MM.1S (cell line): Measurements from ENCODE around the gene ATG3.
"Not testable (repeated sequence)": the region's sequence is repeated elsewhere in the genome, so short reads cannot be mapped to it uniquely, and the experiment has no call there.

Experiments
- DNase-seq: peaks from one replicate; pipeline ENCODE4 v3.0.0-alpha.2; 2015
- H2AFZ ChIP-seq: fragments of 300-600 bp; sonication (generic); 2 replicates; pipeline ENCODE4 v1.6.0; 2016; ENCODE audit warnings: antibody characterized with exemption, low read length
- H3F3A ChIP-seq: fragments of 300-600 bp; sonication (generic); 2 replicates; pipeline ENCODE4 v1.6.1; 2016; ENCODE audit warnings: mild to moderate bottlenecking, antibody characterized with exemption, low read length, moderate library complexity, mixed read lengths; ENCODE audit not compliant: insufficient read depth
- H3K27ac ChIP-seq: fragments of 300-600 bp; sonication (generic); 2 replicates; pipeline ENCODE4 v1.5.1; 2016; ENCODE audit warnings: mild to moderate bottlenecking, low read length
- H3K27me3 ChIP-seq: fragments of 300-600 bp; sonication (generic); replicated peaks from 2 replicates; pipeline ENCODE4 v1.6.0; 2016; ENCODE audit warnings: low read length; ENCODE audit not compliant: insufficient read depth
- H3K36me3 ChIP-seq: fragments of 300-600 bp; sonication (generic); replicated peaks from 2 replicates; pipeline ENCODE4 v1.6.1; 2016; ENCODE audit warnings: mild to moderate bottlenecking, low read length, mixed read lengths; ENCODE audit not compliant: insufficient read depth
- H3K4me1 ChIP-seq: fragments of 300-600 bp; sonication (generic); 2 replicates; pipeline ENCODE4 v1.6.1; 2016; ENCODE audit warnings: low read length, mixed read lengths
- H3K4me2 ChIP-seq: fragments of 300-600 bp; sonication (generic); 2 replicates; pipeline ENCODE4 v1.6.0; 2016; ENCODE audit warnings: low read depth, low read length
- H3K4me3 ChIP-seq: fragments of 300-600 bp; sonication (generic); 2 replicates; pipeline ENCODE4 v1.5.1; 2016; ENCODE audit warnings: low read length, mixed read lengths
- H3K79me2 ChIP-seq: fragments of 300-600 bp; sonication (generic); 2 replicates; pipeline ENCODE4 v1.6.1; 2016; ENCODE audit warnings: mixed run types, low read length, mixed read lengths
- H3K9ac ChIP-seq: fragments of 300-600 bp; sonication (generic); 2 replicates; pipeline ENCODE4 v1.6.1; 2016; ENCODE audit warnings: low read length, mixed read lengths
- H3K9me2 ChIP-seq: fragments of 300-600 bp; sonication (generic); replicated peaks from 2 replicates; pipeline ENCODE4 v1.6.1; 2016; ENCODE audit warnings: mild to moderate bottlenecking, low read length, mixed read lengths; ENCODE audit not compliant: insufficient read depth
- H3K9me3 ChIP-seq: fragments of 300-600 bp; sonication (generic); replicated peaks from 2 replicates; pipeline ENCODE4 v1.6.1; 2016; ENCODE audit warnings: mild to moderate bottlenecking, low read length, mixed read lengths; ENCODE audit not compliant: insufficient read depth
- H4K20me1 ChIP-seq: fragments of 300-600 bp; sonication (generic); 2 replicates; pipeline ENCODE4 v1.6.1; 2016; ENCODE audit warnings: mild to moderate bottlenecking, low read length, moderate library complexity, mixed read lengths; ENCODE audit not compliant: insufficient read depth
- CTCF ChIP-seq: fragments of 300-600 bp; sonication (generic); IDR thresholded peaks from 2 replicates; pipeline ENCODE4 v1.5.1; 2016; ENCODE audit warnings: antibody characterized with exemption, low read length, mixed read lengths
- EZH2 ChIP-seq: fragments of 300-600 bp; sonication (generic); optimal IDR thresholded peaks from 2 replicates; pipeline ENCODE3; 2017; ENCODE audit warnings: low read depth, mild to moderate bottlenecking, antibody characterized with exemption, low read length, mixed read lengths
- EZH2phosphoT487 ChIP-seq: fragments of 300-600 bp; sonication (generic); IDR thresholded peaks from 2 replicates; pipeline ENCODE4 v1.6.1; 2018; ENCODE audit warnings: antibody characterized with exemption, low read length

Gene ATG3

DNA sequence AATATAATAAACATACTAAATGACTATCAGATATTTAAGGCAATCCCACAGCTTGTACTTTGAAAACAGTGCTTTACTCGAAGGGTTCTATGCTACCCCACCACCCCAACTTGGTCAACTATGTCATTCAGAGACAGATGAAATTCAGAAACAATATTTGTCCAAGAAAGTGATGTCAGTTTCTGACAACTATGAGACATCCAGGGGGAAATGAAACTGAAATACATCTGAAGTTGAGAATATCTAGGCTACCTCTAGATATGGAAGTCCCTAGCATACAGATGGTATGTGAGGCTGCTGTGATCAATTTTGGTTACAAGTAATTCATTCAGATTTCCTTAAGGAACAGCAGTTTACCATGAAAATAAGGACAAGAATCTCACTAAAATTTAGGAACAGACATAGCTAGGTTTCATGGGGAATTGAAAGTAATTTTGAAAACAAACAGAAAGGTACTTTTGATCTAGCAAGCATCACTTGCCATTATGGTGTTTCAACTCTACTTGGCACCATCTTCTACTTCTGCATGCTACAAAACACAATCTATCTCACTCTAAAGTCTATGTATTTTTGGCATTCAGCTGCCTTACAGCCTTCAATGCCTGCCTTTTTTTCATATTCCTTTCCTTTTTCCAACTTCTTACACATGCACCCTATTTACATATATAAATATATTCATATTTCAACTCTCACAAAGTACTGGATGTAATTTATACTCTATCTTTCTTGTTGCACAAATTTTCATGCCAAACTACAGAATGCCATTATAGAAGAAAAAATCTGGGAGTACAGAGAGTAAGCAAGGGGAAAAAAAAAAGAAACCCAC, 21.7 kb downstream of the ATG3 start:
- H3K4me3 ChIP-seq, result no peak overlapping the region
- peaks cover 16% of the 10 kb centered on the region; the same call in 1 of the 2 replicates for H3K36me3 ChIP-seq
- peak overlapping the region; percentile 37; the same call in 1 of the 2 replicates for H3K27ac ChIP-seq
- peaks cover 9% of the 10 kb centered on the region; the same call in 1 of the 2 replicates for H3F3A ChIP-seq
- no peak overlapping the region for H3K9ac ChIP-seq
- no peaks in the 10 kb centered on the region for H3K9me2 ChIP-seq
- H3K27me3 ChIP-seq, result no peaks in the 10 kb centered on the region
- H3K79me2 ChIP-seq, result peaks cover 18% of the 10 kb centered on the region
- DNase-seq, result peak; percentile 48
- no peaks in the 10 kb centered on the region for H4K20me1 ChIP-seq
- H3K4me2 ChIP-seq, result peak overlapping the region; percentile 22; the same call in 1 of the 2 replicates
- no peak for TF ChIP-seq CTCF
- TF ChIP-seq EZH2, result no peak
- no peak for TF ChIP-seq EZH2phosphoT487
- H3K4me1 ChIP-seq, result peaks cover 20% of the 10 kb centered on the region
- H3K9me3 ChIP-seq, result no peaks in the 10 kb centered on the region
- H2AFZ ChIP-seq, result no peak overlapping the region

DNA sequence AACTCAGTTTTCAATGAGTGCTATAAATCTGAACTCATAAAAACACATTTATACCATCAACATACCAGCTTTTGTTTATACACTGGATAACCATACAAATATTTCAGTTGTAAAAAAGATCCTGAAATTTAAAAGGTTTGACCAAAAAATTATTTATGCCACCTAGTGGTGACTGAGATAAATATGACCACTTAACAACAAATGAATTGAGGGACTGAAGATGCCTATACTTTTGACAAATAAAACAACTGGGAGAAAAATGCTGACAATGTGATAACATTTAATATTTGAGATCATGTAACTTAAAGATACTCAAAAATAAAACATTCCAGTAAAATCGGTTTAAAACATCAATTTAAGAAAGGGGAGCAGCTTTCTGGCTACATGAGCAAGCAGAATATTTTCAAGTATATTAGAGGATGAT, 30.4 kb downstream of the ATG3 start:
- no peaks in the 10 kb centered on the region for H3K79me2 ChIP-seq
- no peak overlapping the region for H3K9ac ChIP-seq
- peaks cover 8% of the 10 kb centered on the region; the same call in 1 of the 2 replicates for H3F3A ChIP-seq
- H3K9me3 ChIP-seq, result no peaks in the 10 kb centered on the region
- no peaks in the 10 kb centered on the region for H4K20me1 ChIP-seq
- no peak overlapping the region for H3K4me3 ChIP-seq
- no peak overlapping the region for H3K27ac ChIP-seq
- H3K9me2 ChIP-seq, result no peaks in the 10 kb centered on the region
- no peaks in the 10 kb centered on the region; the same call in 1 of the 2 replicates for H3K36me3 ChIP-seq
- TF ChIP-seq EZH2 (no peak), CTCF (peak; percentile 60)
- H2AFZ ChIP-seq, result no peak overlapping the region
- DNase-seq, result peak; percentile 56
- no peaks in the 10 kb centered on the region for H3K27me3 ChIP-seq
- H3K4me1 ChIP-seq, result no peaks in the 10 kb centered on the region
- no peak overlapping the region for H3K4me2 ChIP-seq

- H3F3A ChIP-seq, result peaks cover 8% of the 10 kb centered on the region; the same call in 1 of the 2 replicates
- H3K9ac ChIP-seq, result no peak overlapping the region
- DNase-seq, result no peak
- H3K9me3 ChIP-seq, result no peaks in the 10 kb centered on the region
- no peaks in the 10 kb centered on the region for H3K27me3 ChIP-seq
- no peak overlapping the region for H3K27ac ChIP-seq
- no peaks in the 10 kb centered on the region for H3K79me2 ChIP-seq
- H4K20me1 ChIP-seq, result no peaks in the 10 kb centered on the region
- H3K9me2 ChIP-seq, result no peaks in the 10 kb centered on the region
- no peak for TF ChIP-seq EZH2
- no peak for TF ChIP-seq EZH2phosphoT487
- no peak for TF ChIP-seq CTCF
- no peaks in the 10 kb centered on the region; the same call in 1 of the 2 replicates for H3K36me3 ChIP-seq
- H2AFZ ChIP-seq, result no peak overlapping the region
- no peak overlapping the region for H3K4me2 ChIP-seq
- H3K4me1 ChIP-seq, result no peaks in the 10 kb centered on the region
- H3K4me3 ChIP-seq, result no peak overlapping the region
These were observed 31.2 kb downstream of the ATG3 start for GRCh38 chr3:112530573-112530972.

- H3K79me2 ChIP-seq, DNase-seq, H3K4me2 ChIP-seq, H3K9ac ChIP-seq, H3K36me3 ChIP-seq, H3K9me2 ChIP-seq, H3F3A ChIP-seq, H3K27ac ChIP-seq, H4K20me1 ChIP-seq, H3K4me3 ChIP-seq, H3K9me3 ChIP-seq, H3K27me3 ChIP-seq, H3K4me1 ChIP-seq, H2AFZ ChIP-seq: not testable (repeated sequence)
These were observed 37.6 kb downstream of the ATG3 start for GRCh38 chr3:112524127-112524526.
